Spleen (tissue), 7 donors: ENCODE data around the gene ULBP3.

Source experiments
- POLR2A ChIP-seq, 3 donors: fragments of 450-650 bp; IDR thresholded peaks; one replicate each; pipeline ENCODE4 v1.5.1; 2017; ENCODE audit warnings: antibody characterized with exemption in 3 of 3, mild to moderate bottlenecking in 1 of 3
- TF ChIP-seq, protein P1 (sequence below), 11 experiments: fragments of 200-600 bp in 7 of 11; fragments of 450-650 bp in 4 of 11; sonication (generic) in 4 of 11; IDR thresholded peaks in 8 of 11; conservative IDR thresholded peaks in 3 of 11; 1 replicate in 7 of 11; 2 replicates in 4 of 11; pipeline versions ENCODE4 v1.4.0 to v1.8.0; 2016 to 2021; ENCODE audit warnings: antibody characterized with exemption in 11 of 11, inconsistent platforms in 4 of 11, mild to moderate bottlenecking in 1 of 11
- donor health status: DM: no; HTN: no; CAD: no; lungs with moderate emphysema.
- donor health status: DM: no; HTN: no; CAD: no.
- donor health status: DM: no; HTN: no; CAD: no.

DNA sequence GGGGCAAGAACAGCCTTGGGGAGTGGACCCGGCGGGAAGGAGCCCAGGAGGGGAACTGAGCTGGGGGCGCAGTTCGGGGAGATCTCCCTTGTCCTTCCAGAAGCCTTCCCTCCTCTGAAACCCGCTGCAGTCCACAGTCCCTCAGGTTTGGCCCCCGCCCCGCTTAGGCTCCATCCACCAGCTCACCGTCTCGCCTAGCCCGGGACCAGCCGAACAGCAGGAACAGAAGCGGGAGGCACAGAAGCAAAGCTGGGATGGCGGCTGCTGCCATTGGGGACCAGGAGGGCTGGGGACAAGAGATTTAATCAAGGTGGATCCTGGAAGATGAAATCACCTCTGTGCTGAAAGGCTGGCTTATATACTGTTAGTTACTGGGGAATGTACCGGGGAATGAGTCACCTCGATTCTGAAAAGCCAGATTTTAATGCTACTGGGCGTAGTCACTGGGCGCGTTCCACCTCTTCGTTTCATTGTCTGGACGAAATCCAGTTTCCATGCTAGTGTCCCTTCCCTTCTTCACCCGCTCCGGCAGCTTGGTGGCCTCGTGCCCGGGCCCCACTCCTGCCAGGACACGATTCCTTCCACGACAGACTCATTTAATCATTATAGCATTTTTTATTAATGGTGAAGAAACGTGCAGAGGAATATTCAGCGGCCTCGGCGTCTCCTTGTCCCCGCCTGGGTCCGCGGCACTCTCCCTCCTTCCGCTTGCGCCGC lies 43.6 kb downstream of the ULBP3 start, which contains the start of gene RAET1L:
- TF ChIP-seq, protein P1, sequence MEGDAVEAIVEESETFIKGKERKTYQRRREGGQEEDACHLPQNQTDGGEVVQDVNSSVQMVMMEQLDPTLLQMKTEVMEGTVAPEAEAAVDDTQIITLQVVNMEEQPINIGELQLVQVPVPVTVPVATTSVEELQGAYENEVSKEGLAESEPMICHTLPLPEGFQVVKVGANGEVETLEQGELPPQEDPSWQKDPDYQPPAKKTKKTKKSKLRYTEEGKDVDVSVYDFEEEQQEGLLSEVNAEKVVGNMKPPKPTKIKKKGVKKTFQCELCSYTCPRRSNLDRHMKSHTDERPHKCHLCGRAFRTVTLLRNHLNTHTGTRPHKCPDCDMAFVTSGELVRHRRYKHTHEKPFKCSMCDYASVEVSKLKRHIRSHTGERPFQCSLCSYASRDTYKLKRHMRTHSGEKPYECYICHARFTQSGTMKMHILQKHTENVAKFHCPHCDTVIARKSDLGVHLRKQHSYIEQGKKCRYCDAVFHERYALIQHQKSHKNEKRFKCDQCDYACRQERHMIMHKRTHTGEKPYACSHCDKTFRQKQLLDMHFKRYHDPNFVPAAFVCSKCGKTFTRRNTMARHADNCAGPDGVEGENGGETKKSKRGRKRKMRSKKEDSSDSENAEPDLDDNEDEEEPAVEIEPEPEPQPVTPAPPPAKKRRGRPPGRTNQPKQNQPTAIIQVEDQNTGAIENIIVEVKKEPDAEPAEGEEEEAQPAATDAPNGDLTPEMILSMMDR (IDR thresholded peaks at IDR 0.05 in 8 of 11, conservative IDR thresholded peaks at IDR 0.05 in 3 of 11), result no peak
- no peak for TF ChIP-seq POLR2A (IDR thresholded peaks at IDR 0.05)
